Measurements from ENCODE around the gene L1CAM. TPM values are rescaled to one million over a fixed set of nuclear protein-coding genes. Genes with fewer than 3 reads are reported as not detected.

L1CAM gene
- total and polyA plus RNA-seq, 4 donors: 0.28 to 0.59 (median 0.39) TPM; not detected in 1

GRCh38 chrX:153825042-153825441 is 60.9 kb downstream of the L1CAM start:
- Histone ChIP-seq H3K4me1 (ENCODE audit: control insufficient read depth in 4 of 4, insufficient read depth in 4 of 4, low read length in 3 of 4) (peaks cover 0 to 5% (median 2%) of the 10 kb centered on the region in 4 donors), H3K9ac (ENCODE audit: low read depth in 1 of 2, low read length in 2 of 2) (no peak overlapping the region), H3K36me3 (ENCODE audit: control insufficient read depth in 4 of 4, insufficient read depth in 3 of 4, low read depth in 1 of 4, low read length in 3 of 4) (no peaks in the 10 kb centered on the region), H3K4me3 (ENCODE audit: low read depth in 1 of 3, low read length in 3 of 3) (no peak overlapping the region), H3K27ac (ENCODE audit: low read depth in 1 of 2, low read length in 2 of 2) (no peak overlapping the region), H3K27me3 (ENCODE audit: control insufficient read depth in 4 of 4, insufficient read depth in 4 of 4, low read length in 3 of 4) (peaks cover 0 to 9% (median 0%) of the 10 kb centered on the region in 4 donors), H3K9me3 (ENCODE audit: control insufficient read depth in 4 of 4, low read length in 3 of 4) (no peaks in the 10 kb centered on the region)
- TF ChIP-seq REST (IDR thresholded peaks at IDR 0.05) (no peak), SP1 (IDR thresholded peaks at IDR 0.05) (no peak), RXRA (IDR thresholded peaks at IDR 0.05) (no peak), HNF4G (IDR thresholded peaks at IDR 0.05) (no peak), ATF3 (IDR thresholded peaks at IDR 0.05) (no peak), CTCF (IDR thresholded peaks at IDR 0.05; ENCODE audit: low read depth, low read length, missing input control) (no peak), GABPA (IDR thresholded peaks at IDR 0.05 in 1 of 2, conservative IDR thresholded peaks at IDR 0.05 in 1 of 2) (no peak), ZBTB33 (IDR thresholded peaks at IDR 0.05) (no peak), FOXA1 (IDR thresholded peaks at IDR 0.05) (no peak), FOXA2 (IDR thresholded peaks at IDR 0.05) (no peak), TAF1 (conservative IDR thresholded peaks at IDR 0.05) (no peak), YY1 (IDR thresholded peaks at IDR 0.05) (no peak), NR2F2 (IDR thresholded peaks at IDR 0.05) (no peak), MAX (IDR thresholded peaks at IDR 0.05) (no peak)
- no peak for DNase-seq (ENCODE audit: low spot score)
- 79% methylated on average over 8 of the region's 8 CpGs for WGBS

- H3K4me1 ChIP-seq (ENCODE audit: control insufficient read depth in 4 of 4, insufficient read depth in 4 of 4, low read length in 3 of 4): peaks cover 0 to 5% (median 2%) of the 10 kb centered on the region in 4 donors
- H3K27ac ChIP-seq (ENCODE audit: low read depth in 1 of 2, low read length in 2 of 2): no peak overlapping the region
- H3K36me3 ChIP-seq (ENCODE audit: control insufficient read depth in 4 of 4, insufficient read depth in 3 of 4, low read depth in 1 of 4, low read length in 3 of 4): no peaks in the 10 kb centered on the region
- H3K9ac ChIP-seq (ENCODE audit: low read depth in 1 of 2, low read length in 2 of 2): no peak overlapping the region
- no peaks in the 10 kb centered on the region for H3K9me3 ChIP-seq (ENCODE audit: control insufficient read depth in 4 of 4, low read length in 3 of 4)
- 83% methylated on average over 10 of the region's 10 CpGs for WGBS
- no peak for DNase-seq (ENCODE audit: low spot score)
- H3K4me3 ChIP-seq (ENCODE audit: low read depth in 1 of 3, low read length in 3 of 3): no peak overlapping the region
- H3K27me3 ChIP-seq (ENCODE audit: control insufficient read depth in 4 of 4, insufficient read depth in 4 of 4, low read length in 3 of 4): peaks cover 0 to 9% (median 2%) of the 10 kb centered on the region in 4 donors
- TF ChIP-seq ATF3 (IDR thresholded peaks at IDR 0.05): no peak
- TF ChIP-seq HNF4G (IDR thresholded peaks at IDR 0.05): no peak
- no peak for TF ChIP-seq JUND (IDR thresholded peaks at IDR 0.05)
- TF ChIP-seq EGR1 (IDR thresholded peaks at IDR 0.05; ENCODE audit: low read depth in 2 of 2): no peak
- no peak for TF ChIP-seq REST (IDR thresholded peaks at IDR 0.05)
- TF ChIP-seq GABPA (IDR thresholded peaks at IDR 0.05 in 1 of 2, conservative IDR thresholded peaks at IDR 0.05 in 1 of 2): no peak
- no peak for TF ChIP-seq RAD21 (IDR thresholded peaks at IDR 0.05)
- TF ChIP-seq CTCF (IDR thresholded peaks at IDR 0.05; ENCODE audit: low read depth, low read length, missing input control): no peak
- no peak for TF ChIP-seq SP1 (IDR thresholded peaks at IDR 0.05)
- no peak for TF ChIP-seq HNF4A (conservative IDR thresholded peaks at IDR 0.05)
- TF ChIP-seq RXRA (IDR thresholded peaks at IDR 0.05): no peak
Observed at GRCh38 chrX:153824348-153824747, 61.6 kb downstream of the L1CAM start.
